ENCODE results near the gene TNRC6B. TPM values are rescaled to one million over a fixed set of nuclear protein-coding genes. Genes with fewer than 3 reads are reported as not detected.

The TNRC6B gene
- polyA plus RNA-seq, 1 donor (not counting 4 experiments of a cell fraction or from before 2014, with no cell fraction given): 5.6 TPM

GRCh38 chr22:40314041-40314440 lies 136.3 kb downstream of the TNRC6B start:
- no peak for TF ChIP-seq EZH2 (IDR thresholded peaks at IDR 0.05; ENCODE audit: low read length)
- TF ChIP-seq CTCF (optimal IDR thresholded peaks at IDR 0.05 in 1 of 3, IDR thresholded peaks at IDR 0.05 in 1 of 3, conservative IDR thresholded peaks at IDR 0.05 in 1 of 3; ENCODE audit: extremely low read depth in 1 of 3, insufficient read depth in 2 of 3, low read length in 3 of 3): no peak
- Histone ChIP-seq H3K79me2 (ENCODE audit: control insufficient read depth, insufficient read depth, low read length) (no peaks in the 10 kb centered on the region), H3K9me1 (ENCODE audit: control insufficient read depth, extremely low read depth, insufficient read depth, low read length) (no peaks in the 10 kb centered on the region), H4K20me1 (ENCODE audit: control insufficient read depth, extremely low read depth, insufficient read depth, low read length) (no peaks in the 10 kb centered on the region), H3K4me3 (ENCODE audit: control insufficient read depth in 2 of 3, extremely low read depth in 1 of 3, insufficient read depth in 2 of 3, low read depth in 1 of 3, low read length in 3 of 3) (no peak overlapping the region), H3K9ac (ENCODE audit: control insufficient read depth, extremely low read depth, insufficient read depth, low read length) (no peak overlapping the region), H3K4me2 (ENCODE audit: control insufficient read depth, extremely low read depth, insufficient read depth, low read depth, low read length) (no peak overlapping the region), H3K4me1 (ENCODE audit: control insufficient read depth, extremely low read depth, insufficient read depth, low read length) (no peaks in the 10 kb centered on the region), H3K27me3 (ENCODE audit: control insufficient read depth, extremely low read depth, insufficient read depth, low read length) (no peaks in the 10 kb centered on the region), H3K9me3 (ENCODE audit: control insufficient read depth, low read depth, low read length) (no peaks in the 10 kb centered on the region), H2AFZ (ENCODE audit: control insufficient read depth, low read length) (no peak overlapping the region), H3K36me3 (ENCODE audit: control insufficient read depth in 2 of 2, extremely low read depth in 1 of 2, insufficient read depth in 2 of 2, low read length in 2 of 2) (peaks cover 16 to 21% of the 10 kb centered on the region in 2 experiments), H3K27ac (ENCODE audit: control insufficient read depth, insufficient read depth, low read length) (no peak overlapping the region)
- DNase-seq (ENCODE audit: low read depth, low spot score): no peak
- dilution Hi-C loops (cut with MboI; ENCODE audit: extremely low pct_ligation_motif_present, low sequenced_read_pairs): no loop called here
- FAIRE-seq: no peak

DNA sequence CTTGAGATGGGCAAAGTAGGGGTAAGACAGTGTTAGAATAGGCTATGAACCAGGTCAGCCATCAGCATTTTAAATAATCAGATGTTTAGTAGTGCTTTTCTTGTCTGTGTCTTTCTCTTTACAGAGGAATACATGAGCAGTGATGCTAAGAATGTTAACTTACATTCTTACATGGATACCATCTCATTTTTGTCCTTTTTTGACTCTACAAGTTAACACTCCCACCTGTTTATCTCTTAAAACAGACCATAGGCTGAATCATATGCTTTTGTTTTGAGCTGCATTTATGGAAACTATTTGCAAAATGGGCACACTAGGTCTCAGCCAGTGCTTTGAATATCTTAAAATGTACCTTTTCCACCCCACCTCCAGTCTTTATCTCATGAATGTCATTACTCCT lies 143.0 kb downstream of the TNRC6B start:
- Histone ChIP-seq H4K20me1 (ENCODE audit: control insufficient read depth, extremely low read depth, insufficient read depth, low read length) (no peaks in the 10 kb centered on the region), H3K9me1 (ENCODE audit: control insufficient read depth, extremely low read depth, insufficient read depth, low read length) (no peaks in the 10 kb centered on the region), H3K4me2 (ENCODE audit: control insufficient read depth, extremely low read depth, insufficient read depth, low read depth, low read length) (no peak overlapping the region), H3K4me1 (ENCODE audit: control insufficient read depth, extremely low read depth, insufficient read depth, low read length) (no peaks in the 10 kb centered on the region), H3K9ac (ENCODE audit: control insufficient read depth, extremely low read depth, insufficient read depth, low read length) (no peak overlapping the region), H3K79me2 (ENCODE audit: control insufficient read depth, insufficient read depth, low read length) (no peaks in the 10 kb centered on the region), H3K27ac (ENCODE audit: control insufficient read depth, insufficient read depth, low read length) (no peak overlapping the region), H3K4me3 (ENCODE audit: control insufficient read depth in 2 of 3, extremely low read depth in 1 of 3, insufficient read depth in 2 of 3, low read depth in 1 of 3, low read length in 3 of 3) (no peak overlapping the region), H3K36me3 (ENCODE audit: control insufficient read depth in 2 of 2, extremely low read depth in 1 of 2, insufficient read depth in 2 of 2, low read length in 2 of 2) (peaks cover 7 to 16% of the 10 kb centered on the region in 2 experiments), H3K27me3 (ENCODE audit: control insufficient read depth, extremely low read depth, insufficient read depth, low read length) (no peaks in the 10 kb centered on the region), H3K9me3 (ENCODE audit: control insufficient read depth, low read depth, low read length) (no peaks in the 10 kb centered on the region), H2AFZ (ENCODE audit: control insufficient read depth, low read length) (no peak overlapping the region)
- dilution Hi-C loops (cut with MboI; ENCODE audit: extremely low pct_ligation_motif_present, low sequenced_read_pairs): no loop called here
- DNase-seq (ENCODE audit: low read depth, low spot score): no peak
- no peak for TF ChIP-seq EZH2 (IDR thresholded peaks at IDR 0.05; ENCODE audit: low read length)
- no peak for FAIRE-seq

GRCh38 chr22:40322021-40322420 lies 144.3 kb downstream of the TNRC6B start:
- TF ChIP-seq CTCF (optimal IDR thresholded peaks at IDR 0.05 in 1 of 3, IDR thresholded peaks at IDR 0.05 in 1 of 3, conservative IDR thresholded peaks at IDR 0.05 in 1 of 3; ENCODE audit: extremely low read depth in 1 of 3, insufficient read depth in 2 of 3, low read length in 3 of 3): no peak
- TF ChIP-seq EZH2 (IDR thresholded peaks at IDR 0.05; ENCODE audit: low read length): no peak
- no peaks in the 10 kb centered on the region for H3K27me3 ChIP-seq (ENCODE audit: control insufficient read depth, extremely low read depth, insufficient read depth, low read length)
- no peak overlapping the region for H3K9ac ChIP-seq (ENCODE audit: control insufficient read depth, extremely low read depth, insufficient read depth, low read length)
- FAIRE-seq (no peak), DNase-seq (ENCODE audit: low read depth, low spot score) (no peak)
- no peak overlapping the region for H3K27ac ChIP-seq (ENCODE audit: control insufficient read depth, insufficient read depth, low read length)
- H3K36me3 ChIP-seq (ENCODE audit: control insufficient read depth in 2 of 2, extremely low read depth in 1 of 2, insufficient read depth in 2 of 2, low read length in 2 of 2): peaks cover 2 to 12% of the 10 kb centered on the region in 2 experiments
- dilution Hi-C loops (cut with MboI; ENCODE audit: extremely low pct_ligation_motif_present, low sequenced_read_pairs): no loop called here
- H2AFZ ChIP-seq (ENCODE audit: control insufficient read depth, low read length): no peak overlapping the region
- no peaks in the 10 kb centered on the region for H3K9me1 ChIP-seq (ENCODE audit: control insufficient read depth, extremely low read depth, insufficient read depth, low read length)
- no peak overlapping the region for H3K4me2 ChIP-seq (ENCODE audit: control insufficient read depth, extremely low read depth, insufficient read depth, low read depth, low read length)
- no peaks in the 10 kb centered on the region for H4K20me1 ChIP-seq (ENCODE audit: control insufficient read depth, extremely low read depth, insufficient read depth, low read length)
- H3K79me2 ChIP-seq (ENCODE audit: control insufficient read depth, insufficient read depth, low read length): no peaks in the 10 kb centered on the region
- H3K9me3 ChIP-seq (ENCODE audit: control insufficient read depth, low read depth, low read length): no peaks in the 10 kb centered on the region
- no peak overlapping the region for H3K4me3 ChIP-seq (ENCODE audit: control insufficient read depth in 2 of 3, extremely low read depth in 1 of 3, insufficient read depth in 2 of 3, low read depth in 1 of 3, low read length in 3 of 3)
- H3K4me1 ChIP-seq (ENCODE audit: control insufficient read depth, extremely low read depth, insufficient read depth, low read length): no peaks in the 10 kb centered on the region

Measured in keratinocyte (primary cell).